GM18498 (cell line): Measurements from ENCODE around the gene CDHR1.
"Not testable (repeated sequence)": the region's sequence is repeated elsewhere in the genome, so short reads cannot be mapped to it uniquely, and the experiment has no call there.

ENCODE experiments used
- ATAC-seq: cut with Tn5 transposase; IDR thresholded peaks from one replicate; pipeline ENCODE4 v1.9.1; 2021; ENCODE audit warnings: mild to moderate bottlenecking, moderate library complexity; ENCODE audit not compliant: unreplicated experiment

The CDHR1 gene

GRCh38 chr10:84194424-84195043 lies at the start of gene CDHR1:
Gene CDHR1 (plus strand): TSS chr10:84194537. CDS start chr10:84194761, 224 bp downstream.
- peak; percentile 87 for ATAC-seq

DNA sequence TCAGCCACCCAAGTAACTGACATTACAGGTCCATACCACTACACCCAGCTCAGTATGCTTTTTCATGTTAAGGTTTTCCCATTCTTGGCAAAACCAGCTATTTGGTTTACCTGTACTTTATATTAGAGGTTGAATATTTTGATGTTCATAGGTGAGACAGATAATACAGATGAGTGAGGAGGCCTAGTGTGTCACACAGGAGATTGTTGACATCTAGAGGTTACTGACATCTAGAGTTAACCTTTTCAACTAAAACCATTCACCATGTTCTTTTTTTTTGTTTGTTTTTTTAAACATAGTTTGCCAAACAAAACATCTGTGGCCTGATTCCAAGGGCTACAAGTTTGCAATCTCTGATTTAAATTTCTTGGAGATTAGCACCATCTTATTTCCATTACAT lies 47.0 kb upstream of the CDHR1 start:
- ATAC-seq: no peak

DNA sequence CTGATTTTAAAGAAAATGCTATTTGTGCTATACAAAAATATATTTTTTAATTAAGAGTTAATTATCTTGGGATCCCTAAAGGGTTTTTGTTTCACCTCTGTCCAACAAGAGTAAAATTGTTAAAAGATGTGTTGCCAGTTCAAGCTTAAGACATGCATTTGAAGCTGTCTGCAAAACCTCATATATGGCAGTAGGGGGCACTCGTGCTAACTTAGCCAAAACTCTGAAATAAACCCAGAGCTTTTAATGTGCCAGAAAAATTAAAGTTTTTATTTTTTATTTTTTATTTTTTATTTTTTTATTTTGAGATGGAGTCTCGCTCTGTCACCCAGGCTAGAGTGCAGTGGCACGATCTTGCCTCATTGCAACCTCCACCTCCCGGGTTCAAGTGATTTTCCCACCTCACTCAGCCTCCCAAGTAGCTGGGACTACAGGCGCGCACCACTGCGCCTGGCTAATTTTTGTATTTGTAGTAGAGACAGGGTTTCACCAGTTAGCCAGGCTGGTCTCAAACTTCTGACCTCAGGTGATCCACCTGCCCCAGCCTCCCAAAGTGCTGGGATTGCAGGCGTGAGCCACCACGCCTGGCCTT lies 46.2 kb upstream of the CDHR1 start:
- peak; percentile 58 for ATAC-seq

- ATAC-seq: no peak
Measured at GRCh38 chr10:84149854-84150253, 44.5 kb upstream of the CDHR1 start.

DNA sequence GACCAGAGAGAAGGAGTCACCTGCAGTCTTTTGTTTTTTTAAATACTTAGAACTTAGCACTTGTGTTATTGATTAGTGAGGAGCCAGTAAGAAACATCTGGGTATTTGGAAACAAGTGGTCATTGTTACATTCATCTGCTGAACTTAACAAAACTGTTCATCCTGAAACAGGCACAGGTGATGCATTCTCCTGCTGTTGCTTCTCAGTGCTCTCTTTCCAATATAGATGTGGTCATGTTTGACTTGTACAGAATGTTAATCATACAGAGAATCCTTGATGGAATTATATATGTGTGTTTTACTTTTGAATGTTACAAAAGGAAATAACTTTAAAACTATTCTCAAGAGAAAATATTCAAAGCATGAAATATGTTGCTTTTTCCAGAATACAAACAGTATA lies 41.6 kb upstream of the CDHR1 start:
- no peak for ATAC-seq

DNA sequence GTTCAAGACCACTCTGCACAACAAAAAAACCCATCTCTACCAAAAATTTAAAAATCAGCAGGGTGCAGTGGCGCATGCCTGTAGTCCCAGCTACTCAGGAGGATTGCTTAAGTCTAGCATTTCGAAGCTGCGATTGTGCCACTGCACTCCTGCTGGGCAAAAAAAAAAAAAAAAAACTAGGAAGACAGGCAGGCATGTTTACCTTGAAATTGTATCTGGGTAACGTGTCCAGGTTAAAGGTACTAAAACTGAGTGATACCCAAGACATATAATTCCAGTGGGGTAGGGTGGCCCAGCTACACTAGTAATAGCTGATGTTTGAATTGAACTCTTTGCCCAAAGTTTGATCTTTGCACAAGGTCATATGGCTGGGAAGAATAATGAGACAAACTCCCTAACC lies 38.8 kb upstream of the CDHR1 start:
- ATAC-seq: no peak

GRCh38 chr10:84156009-84156408 lies 38.3 kb upstream of the CDHR1 start:
- no peak for ATAC-seq

GRCh38 chr10:84156768-84157167 lies 37.6 kb upstream of the CDHR1 start:
- ATAC-seq: no peak

GRCh38 chr10:84158061-84158460 lies 36.3 kb upstream of the CDHR1 start:
- ATAC-seq: no peak

DNA sequence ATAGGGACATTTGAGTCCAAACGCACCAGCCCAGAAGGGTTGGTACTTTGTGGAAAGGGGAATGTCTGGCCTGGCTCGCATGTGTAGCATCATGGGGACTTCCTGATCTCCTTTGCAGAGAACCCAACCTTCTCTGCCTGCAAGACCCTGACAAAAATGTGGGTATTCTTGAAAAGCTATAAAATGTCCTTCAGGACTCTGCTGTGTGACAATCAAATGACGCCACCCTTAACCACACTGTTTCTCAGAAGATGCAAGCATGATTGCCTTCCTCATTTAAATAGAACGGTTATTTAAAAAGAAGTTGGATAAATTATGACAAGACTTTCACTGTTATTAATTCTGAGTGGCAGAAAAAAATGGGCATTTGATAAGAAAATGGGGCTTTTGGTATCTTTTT lies 35.8 kb upstream of the CDHR1 start:
- ATAC-seq: no peak

DNA sequence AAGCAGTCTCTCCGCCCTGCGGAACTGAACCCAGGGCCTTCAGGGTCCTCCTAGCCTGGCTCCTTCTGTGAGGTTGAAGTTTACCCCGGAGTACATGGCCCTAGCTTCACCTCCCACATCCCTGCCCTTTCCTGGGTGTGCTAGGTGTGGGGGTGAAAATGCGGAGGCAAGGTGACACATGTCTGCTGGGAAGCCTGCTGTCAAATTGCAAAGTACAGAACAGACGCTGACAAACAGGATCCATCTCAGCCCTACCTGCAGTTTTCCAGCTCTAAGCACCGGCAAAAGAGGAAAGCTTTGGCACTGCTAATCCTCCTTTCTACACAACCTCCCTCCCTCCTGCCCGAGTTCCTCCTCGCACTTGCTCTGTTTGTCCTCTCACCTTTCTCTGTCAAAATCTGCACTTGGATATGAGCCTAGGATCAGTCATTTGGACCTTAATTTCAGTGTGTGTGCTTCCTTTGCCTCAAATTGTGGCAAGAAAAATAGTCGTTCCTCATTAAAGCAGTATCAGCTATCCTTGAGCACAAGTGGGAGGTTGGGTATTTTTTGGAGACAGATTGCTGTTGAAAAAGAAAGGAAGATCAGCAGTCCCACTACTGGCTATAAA lies 35.2 kb upstream of the CDHR1 start:
- no peak for ATAC-seq

DNA sequence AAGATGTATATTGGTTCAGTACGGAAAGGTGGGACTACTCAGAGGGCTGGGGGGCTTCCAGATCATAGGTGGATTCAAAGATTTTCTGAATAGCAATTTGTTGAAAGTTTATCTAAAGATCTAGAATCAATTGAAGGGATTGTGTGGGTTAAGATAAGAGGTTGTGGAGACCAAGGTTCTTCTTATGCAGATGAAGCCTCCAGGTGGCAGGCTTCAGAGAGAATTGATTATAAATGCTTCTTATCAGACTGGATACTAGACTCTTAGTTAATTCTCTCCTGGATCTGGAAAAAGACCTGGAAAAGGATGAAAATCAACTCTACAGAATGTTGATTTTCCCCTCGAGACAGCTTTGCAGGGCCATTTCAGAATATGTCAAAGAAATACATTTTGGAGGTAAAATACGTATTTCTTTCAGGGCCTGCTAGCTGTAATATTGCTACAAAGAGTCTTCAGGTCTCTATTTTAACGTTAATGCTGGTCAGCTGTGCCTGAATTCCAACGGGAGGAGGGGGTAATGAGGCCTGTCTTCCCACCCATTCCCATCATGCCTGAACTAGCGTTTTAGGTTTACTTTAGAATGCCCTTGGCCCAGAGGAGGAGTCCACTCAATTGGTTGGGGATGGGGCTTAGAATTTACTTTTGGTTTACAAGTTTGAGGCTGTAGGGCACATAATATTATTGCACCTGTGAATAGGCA lies 33.5 kb upstream of the CDHR1 start:
- ATAC-seq: no peak

DNA sequence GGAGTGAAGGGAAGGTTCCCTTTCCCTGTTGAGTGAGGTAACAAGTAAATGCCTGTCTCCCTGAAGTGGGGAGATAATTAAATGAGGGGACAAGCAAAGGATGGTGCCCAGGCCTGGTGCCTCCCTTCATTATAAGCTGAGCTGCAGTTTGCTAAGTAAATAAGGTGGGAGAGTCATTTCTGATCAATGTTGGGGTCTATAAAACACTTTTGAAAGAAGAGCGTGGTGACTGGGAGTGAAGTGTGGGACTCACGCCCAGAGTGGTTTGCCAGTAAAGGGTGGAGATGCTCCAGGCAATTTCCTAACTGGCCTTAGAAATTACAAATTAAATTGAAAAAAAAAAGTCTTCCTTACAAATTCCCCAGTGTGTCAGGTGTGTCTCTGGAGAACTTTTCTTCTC lies 30.3 kb upstream of the CDHR1 start:
- no peak for ATAC-seq

DNA sequence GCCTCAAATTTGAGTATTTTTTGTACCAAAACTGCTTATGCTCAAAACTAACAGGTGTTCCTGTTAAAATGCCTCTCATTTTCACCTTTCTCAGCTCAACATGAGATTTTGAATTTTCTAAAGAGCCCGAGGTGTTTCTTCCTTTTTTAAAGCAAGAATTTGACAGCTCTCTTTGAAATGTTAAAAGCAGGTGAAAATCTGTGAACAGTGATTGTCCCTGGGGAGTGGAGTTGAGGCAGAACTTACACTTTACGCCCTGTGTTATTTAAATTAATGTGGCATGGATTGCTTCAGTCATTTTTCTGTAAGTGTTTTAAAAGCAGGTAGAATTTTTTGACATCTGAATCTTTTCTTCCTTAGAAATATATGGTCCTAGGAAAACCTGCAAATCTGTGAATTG lies 29.9 kb upstream of the CDHR1 start:
- ATAC-seq: no peak

DNA sequence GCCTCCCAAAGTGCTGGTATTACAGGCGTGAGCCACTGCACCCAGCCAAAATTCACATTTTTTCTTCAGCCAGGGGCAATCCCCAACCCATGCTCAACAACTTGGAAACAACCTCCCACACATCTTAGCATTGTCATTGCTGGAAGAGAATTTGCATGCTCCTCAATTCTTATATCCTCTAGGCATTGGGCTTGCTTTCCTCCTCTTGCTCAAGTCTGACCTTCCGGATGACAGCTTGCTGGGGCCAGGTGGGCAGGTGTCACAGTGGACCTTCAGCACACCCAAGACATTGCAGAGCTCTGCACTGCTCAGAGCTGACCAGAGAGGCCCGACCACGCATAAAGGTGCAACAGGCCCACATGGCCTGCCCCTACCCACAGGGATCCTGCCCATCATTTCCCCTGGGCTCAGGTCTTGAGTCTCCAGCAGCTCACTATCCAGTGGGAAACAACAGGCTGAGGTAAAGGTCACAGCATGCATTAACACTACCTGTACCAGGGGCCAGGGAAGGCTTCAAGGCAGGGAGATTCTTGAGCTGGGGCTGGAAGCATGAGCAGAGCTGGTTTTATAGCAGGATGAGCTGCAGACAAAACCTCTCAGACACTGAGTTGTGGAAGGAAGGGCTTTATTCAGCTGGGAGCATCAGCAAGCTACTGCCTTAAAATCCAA lies 27.6 kb upstream of the CDHR1 start:
- ATAC-seq: no peak

- ATAC-seq: not testable (repeated sequence)
Measured at GRCh38 chr10:84167289-84167653, 27.1 kb upstream of the CDHR1 start.

GRCh38 chr10:84168382-84168781 lies 26.0 kb upstream of the CDHR1 start:
- not testable (repeated sequence) for ATAC-seq

DNA sequence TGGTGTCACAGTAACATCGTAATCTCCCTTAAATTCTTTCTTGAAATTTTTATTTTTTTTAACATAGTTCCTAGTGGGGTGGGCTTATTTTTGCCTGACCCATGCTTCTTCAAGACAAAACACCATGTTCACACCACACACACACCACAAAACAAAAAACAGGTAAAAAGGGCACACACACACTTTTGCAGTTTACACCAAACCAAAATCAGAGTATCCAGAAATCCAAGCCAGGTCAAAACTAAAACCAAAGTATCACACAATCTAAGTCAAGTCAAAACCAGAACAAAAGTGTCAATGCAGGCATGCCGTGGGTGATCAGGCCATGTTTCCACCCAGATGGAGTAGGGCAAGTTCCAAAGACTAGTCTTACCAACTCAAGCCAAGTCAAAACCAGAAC lies 23.1 kb upstream of the CDHR1 start:
- not testable (repeated sequence) for ATAC-seq

GRCh38 chr10:84171700-84172466 lies 22.5 kb upstream of the CDHR1 start:
- peak; percentile 40 for ATAC-seq

GRCh38 chr10:84172467-84173356 lies 21.6 kb upstream of the CDHR1 start:
- peak; percentile 58 for ATAC-seq
